SK-N-SH (cell line): ENCODE data around the gene FRMD3. TPM values are rescaled to one million over a fixed set of nuclear protein-coding genes. Genes with fewer than 3 reads are reported as not detected.

Experiments used
- CTCF ChIA-PET: fragments of 300-600, 350-600 bp; formaldehyde crosslinking; extraction: SDS; loops from one replicate; lab custom pipeline; 2021; lab: Yijun Ruan, JAX
- POLR2A ChIA-PET: fragments of 350-600 bp; sonication (Branson Sonifier 250); formaldehyde crosslinking; extraction: SDS; loops from one replicate; lab custom pipeline; 2020; ENCODE audit warnings: antibody characterized with exemption, inconsistent platforms; lab: Yijun Ruan, JAX
- DNase-seq: peaks from one replicate; pipeline ENCODE4 v3.0.0; 2012
- H2AFZ ChIP-seq: fragments of 200-600 bp; sonication (generic); 2 replicates; pipeline ENCODE4 v1.8.1; 2016; ENCODE audit warnings: antibody characterized with exemption, mild to moderate bottlenecking, low read depth
- H3F3A ChIP-seq: fragments of 200-600 bp; sonication (generic); replicated peaks from 2 replicates; pipeline ENCODE3; 2016; ENCODE audit warnings: antibody characterized with exemption, mild to moderate bottlenecking; ENCODE audit not compliant: insufficient read depth
- H3K27ac ChIP-seq, 2 experiments: fragments of 200-500 bp in 1 of 2; fragments of 200-600 bp in 1 of 2; sonication (Bioruptor generic) in 1 of 2; sonication (generic), shearing (Covaris generic) in 1 of 2; 2 replicates each; pipeline versions ENCODE4 v1.5.1 to v1.6.1; 2014 to 2016; ENCODE audit warnings: low read depth in 2 of 2, inconsistent platforms in 1 of 2, low read length in 1 of 2, mild to moderate bottlenecking in 1 of 2, mixed read lengths in 1 of 2
- H3K27me3 ChIP-seq: fragments of 200-600 bp; sonication (generic), shearing (Covaris generic); 2 replicates; pipeline ENCODE4 v1.6.1; 2016; ENCODE audit warnings: mixed run types; ENCODE audit not compliant: insufficient read depth
- H3K36me3 ChIP-seq, 2 experiments: fragments of 200-500 bp in 1 of 2; fragments of 200-600 bp in 1 of 2; sonication (Bioruptor generic) in 1 of 2; sonication (generic) in 1 of 2; replicated peaks in 1 of 2; 2 replicates each; pipeline versions ENCODE3 to v1.5.1; 2014 to 2016; ENCODE audit warnings: low read length in 1 of 2, mild to moderate bottlenecking in 1 of 2; ENCODE audit not compliant: insufficient read depth in 2 of 2, control insufficient read depth in 1 of 2
- H3K4me1 ChIP-seq, 2 experiments: fragments of 200-500 bp in 1 of 2; fragments of 200-600 bp in 1 of 2; sonication (Bioruptor generic) in 1 of 2; sonication (generic), shearing (Covaris generic) in 1 of 2; 2 replicates each; pipeline versions ENCODE4 v1.5.1 to v1.6.1; 2014 to 2016; ENCODE audit warnings: low read depth in 1 of 2, low read length in 1 of 2, mixed run types in 1 of 2; ENCODE audit not compliant: insufficient read depth in 2 of 2, control insufficient read depth in 1 of 2
- H3K4me2 ChIP-seq: fragments of 200-600 bp; sonication (generic), shearing (Covaris generic); 2 replicates; pipeline ENCODE4 v1.6.1; 2017; ENCODE audit warnings: mixed run types
- H3K4me3 ChIP-seq, 2 experiments: fragments of 200-500 bp in 1 of 2; fragments of 200-600 bp in 1 of 2; sonication (Bioruptor generic) in 1 of 2; sonication (generic), shearing (Covaris generic) in 1 of 2; 2 replicates each; pipeline versions ENCODE4 v1.5.1 to v1.8.1; 2014 to 2016; ENCODE audit warnings: low read depth in 2 of 2, inconsistent platforms in 1 of 2, low read length in 1 of 2, mild to moderate bottlenecking in 1 of 2, mixed read lengths in 1 of 2, moderate library complexity in 1 of 2
- H3K79me2 ChIP-seq: fragments of 200-600 bp; sonication (generic); 2 replicates; pipeline ENCODE4 v1.8.1; 2017; ENCODE audit warnings: mild to moderate bottlenecking; ENCODE audit not compliant: insufficient read depth
- H3K9ac ChIP-seq: fragments of 200-600 bp; sonication (generic); 2 replicates; pipeline ENCODE4 v1.6.1; 2017; ENCODE audit warnings: mixed run types
- H3K9me2 ChIP-seq: fragments of 200-600 bp; sonication (generic); 2 replicates; pipeline ENCODE4 v1.6.1; 2017; ENCODE audit warnings: mixed run types
- H3K9me3 ChIP-seq: fragments of 200-600 bp; sonication (generic); 2 replicates; pipeline ENCODE4 v1.6.1; 2017; ENCODE audit warnings: mixed run types, mild to moderate bottlenecking, moderate library complexity
- H4K20me1 ChIP-seq: fragments of 200-600 bp; sonication (generic); 2 replicates; pipeline ENCODE4 v1.6.1; 2017; ENCODE audit warnings: mild to moderate bottlenecking, mixed run types; ENCODE audit not compliant: insufficient read depth
- ELF1 ChIP-seq: IDR thresholded peaks from 2 replicates; pipeline ENCODE4 v1.4.0; 2012
- FOSL2 ChIP-seq: IDR thresholded peaks from 2 replicates; pipeline ENCODE4 v1.4.0; 2012; ENCODE audit warnings: low read depth, mild to moderate bottlenecking, moderate library complexity, borderline replicate concordance
- FOXJ3 ChIP-seq: sonication (generic); formaldehyde crosslinking; IDR thresholded peaks from 2 replicates; pipeline ENCODE4 v1.5.1; 2020; ENCODE audit warnings: mild to moderate bottlenecking, missing genetic modification reagents
- GABPA ChIP-seq: IDR thresholded peaks from 2 replicates; pipeline ENCODE4 v1.4.0; 2012; ENCODE audit warnings: low read depth, mild to moderate bottlenecking
- MAX ChIP-seq: IDR thresholded peaks from 2 replicates; pipeline ENCODE4 v1.4.0; 2012; ENCODE audit warnings: low read depth
- MEF2A ChIP-seq: IDR thresholded peaks from 2 replicates; pipeline ENCODE4 v1.4.0; 2012; ENCODE audit warnings: low read depth, borderline replicate concordance
- NFIC ChIP-seq: IDR thresholded peaks from 2 replicates; pipeline ENCODE4 v1.4.0; 2012; ENCODE audit warnings: borderline replicate concordance
- RAD21 ChIP-seq: IDR thresholded peaks from 2 replicates; pipeline ENCODE4 v1.6.1; 2012; ENCODE audit warnings: mild to moderate bottlenecking, low read length
- RXRA ChIP-seq: IDR thresholded peaks from 2 replicates; pipeline ENCODE4 v1.4.0; 2012; ENCODE audit warnings: low read depth, mild to moderate bottlenecking, borderline replicate concordance
- SIN3A ChIP-seq: IDR thresholded peaks from 2 replicates; pipeline ENCODE4 v1.6.1; 2012; ENCODE audit warnings: low read depth, mild to moderate bottlenecking, low read length, moderate library complexity, borderline replicate concordance
- SMC3 ChIP-seq: IDR thresholded peaks from 2 replicates; pipeline ENCODE4 v1.6.1; 2012; ENCODE audit warnings: low read depth, low read length, improper control_type of control experiment
- TCF12 ChIP-seq: IDR thresholded peaks from 2 replicates; pipeline ENCODE4 v1.4.0; 2012
- WGBS: methylation state at CpG from one replicate; pipeline ENCODE4 v1.1.6; 2017; ENCODE audit warnings: low lambda C conversion rate; 5-methylcytosine and 5-hydroxymethylcytosine counted together
- polyA plus RNA-seq, 3 experiments: library from polyadenylated mRNA; depleted of rRNA; stranded (reverse); fragments of >200 nt; gene quantifications; 2 replicates each; pipeline ENCODE4 v1.2.3, GENCODE V29; 2012
- TF ChIP-seq, protein P1 (sequence below): IDR thresholded peaks from 2 replicates; pipeline ENCODE4 v1.4.0; 2012; ENCODE audit warnings: low read depth, borderline replicate concordance
- TF ChIP-seq, protein P2 (sequence below): IDR thresholded peaks from 2 replicates; pipeline ENCODE4; 2012

Gene FRMD3
- polyA plus RNA-seq, 1 of the 3 experiments (the other 2 are of a cell fraction), result 0.89 TPM

DNA sequence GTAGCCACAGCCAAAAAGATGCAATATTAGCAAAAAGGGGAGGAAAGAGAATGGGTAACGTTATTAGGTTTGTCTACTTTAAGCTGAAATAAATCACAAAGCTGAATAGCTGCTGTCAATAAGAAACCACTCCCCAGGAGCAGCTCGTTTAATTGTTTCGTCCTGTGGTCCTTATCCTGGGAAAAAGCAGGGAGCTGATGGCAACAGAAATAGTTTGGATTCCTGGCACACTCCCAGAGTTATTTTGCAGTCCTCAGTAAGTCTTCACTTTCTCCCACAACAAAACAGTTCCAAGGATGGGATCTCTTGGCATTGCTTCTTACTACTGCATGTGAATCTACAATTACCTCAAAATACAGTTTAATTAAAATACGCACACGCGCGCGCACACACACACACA, 28.8 kb downstream of the FRMD3 start:
- H3K9me2 ChIP-seq, result no peaks in the 10 kb centered on the region
- no peak for DNase-seq
- peaks cover 90% of the 10 kb centered on the region for H3K79me2 ChIP-seq
- ChIA-PET CTCF (interaction anchor here (0.7 kb wide), 1 partner anchor 227 kb away, joined by 3 read pairs; no protein-coding TSS in a partner anchor), POLR2A (no interaction called here)
- H3K27ac ChIP-seq, result peak overlapping the region; percentile 65 to 82
- no peaks in the 10 kb centered on the region for H3K9me3 ChIP-seq
- TF ChIP-seq TCF12 (0 out of 2 replicates have a peak, but pooled peaks have one; percentile 37), ELF1 (no peak), GABPA (no peak), MAX (no peak), SMC3 (no peak), MEF2A (no peak), FOXJ3 (no peak), NFIC (peak; percentile 33; the same call in 1 of the 2 replicates)
- TF ChIP-seq, protein P1, sequence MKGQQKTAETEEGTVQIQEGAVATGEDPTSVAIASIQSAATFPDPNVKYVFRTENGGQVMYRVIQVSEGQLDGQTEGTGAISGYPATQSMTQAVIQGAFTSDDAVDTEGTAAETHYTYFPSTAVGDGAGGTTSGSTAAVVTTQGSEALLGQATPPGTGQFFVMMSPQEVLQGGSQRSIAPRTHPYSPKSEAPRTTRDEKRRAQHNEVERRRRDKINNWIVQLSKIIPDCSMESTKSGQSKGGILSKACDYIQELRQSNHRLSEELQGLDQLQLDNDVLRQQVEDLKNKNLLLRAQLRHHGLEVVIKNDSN, result no peak
- TF ChIP-seq, protein P2, sequence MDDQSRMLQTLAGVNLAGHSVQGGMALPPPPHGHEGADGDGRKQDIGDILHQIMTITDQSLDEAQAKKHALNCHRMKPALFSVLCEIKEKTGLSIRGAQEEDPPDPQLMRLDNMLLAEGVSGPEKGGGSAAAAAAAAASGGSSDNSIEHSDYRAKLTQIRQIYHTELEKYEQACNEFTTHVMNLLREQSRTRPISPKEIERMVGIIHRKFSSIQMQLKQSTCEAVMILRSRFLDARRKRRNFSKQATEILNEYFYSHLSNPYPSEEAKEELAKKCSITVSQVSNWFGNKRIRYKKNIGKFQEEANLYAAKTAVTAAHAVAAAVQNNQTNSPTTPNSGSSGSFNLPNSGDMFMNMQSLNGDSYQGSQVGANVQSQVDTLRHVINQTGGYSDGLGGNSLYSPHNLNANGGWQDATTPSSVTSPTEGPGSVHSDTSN, result peak; percentile 52; the same call in 1 of the 2 replicates
- no peaks in the 10 kb centered on the region for H3K27me3 ChIP-seq
- peaks cover 21% of the 10 kb centered on the region for H3F3A ChIP-seq
- H3K4me2 ChIP-seq, result peak overlapping the region; percentile 35; the same call in 1 of the 2 replicates
- peaks cover 0 to 3% of the 10 kb centered on the region in 2 experiments for H3K36me3 ChIP-seq
- peak overlapping the region; percentile 8; the same call in 1 of the 2 replicates for H3K9ac ChIP-seq
- no peaks in the 10 kb centered on the region for H4K20me1 ChIP-seq
- WGBS, result 70% methylated on average over 8 of the region's 8 CpGs
- H3K4me3 ChIP-seq, result no peak overlapping the region
- H3K4me1 ChIP-seq, result peaks cover 7 to 13% of the 10 kb centered on the region in 2 experiments
- H2AFZ ChIP-seq, result no peak overlapping the region

- peaks cover 21% of the 10 kb centered on the region for H3F3A ChIP-seq
- ChIA-PET CTCF (interaction anchor here (0.9 kb wide), 1 partner anchor 23 kb away, joined by 3 read pairs; no protein-coding TSS in a partner anchor), POLR2A (no interaction called here)
- no peaks in the 10 kb centered on the region for H3K9me2 ChIP-seq
- no peak overlapping the region for H3K4me2 ChIP-seq
- H4K20me1 ChIP-seq, result no peaks in the 10 kb centered on the region
- DNase-seq, result no peak
- no peak overlapping the region for H3K9ac ChIP-seq
- H2AFZ ChIP-seq, result no peak overlapping the region
- H3K79me2 ChIP-seq, result peaks cover 90% of the 10 kb centered on the region
- peaks cover 0 to 3% of the 10 kb centered on the region in 2 experiments for H3K36me3 ChIP-seq
- no peaks in the 10 kb centered on the region for H3K27me3 ChIP-seq
- WGBS, result 91% methylated on average over 4 of the region's 4 CpGs
- TF ChIP-seq ELF1 (no peak), RXRA (no peak), SIN3A (no peak), FOSL2 (no peak), RAD21 (no peak)
- TF ChIP-seq, protein P2, result no peak
- no peaks in the 10 kb centered on the region for H3K9me3 ChIP-seq
- peaks cover 7 to 13% of the 10 kb centered on the region in 2 experiments for H3K4me1 ChIP-seq
- H3K4me3 ChIP-seq, result no peak overlapping the region
- H3K27ac ChIP-seq, result peak overlapping the region in 1 of 2 experiments; percentile 82; a peak in 1 of 4 replicates
Observed at GRCh38 chr9:83508067-83508466, 30.1 kb downstream of the FRMD3 start.
